HepG2 (cell line): ENCODE measurements around the gene C1orf116. TPM values are rescaled to one million over a fixed set of nuclear protein-coding genes. Genes with fewer than 3 reads are reported as not detected.

Source experiments
- ATF7-NPFF ChIP-seq: sonication (generic); formaldehyde crosslinking; IDR thresholded peaks from 2 replicates; pipeline ENCODE4 v1.8.1; 2023; ENCODE audit warnings: mild to moderate bottlenecking, low read depth, missing genetic modification reagents, moderate library complexity
- BRF2 ChIP-seq: sonication (generic); formaldehyde crosslinking; IDR thresholded peaks from 2 replicates; pipeline ENCODE4 v1.8.1; 2022; ENCODE audit warnings: mild to moderate bottlenecking, missing genetic modification reagents
- CERS6 ChIP-seq: sonication (generic); formaldehyde crosslinking; IDR thresholded peaks from 2 replicates; pipeline ENCODE4 v1.5.0; 2020; ENCODE audit warnings: missing genetic modification reagents
- CREB1 ChIP-seq, 2 experiments: fragments of 450-650 bp in 1 of 2; IDR thresholded peaks; 2 replicates each; pipeline ENCODE4 v1.6.1; 2016 to 2017; ENCODE audit warnings: control low read depth in 1 of 2, mild to moderate bottlenecking in 1 of 2, missing compliant biosample characterization in 1 of 2, missing genetic modification characterization in 1 of 2
- GATAD1 ChIP-seq: IDR thresholded peaks from 2 replicates; pipeline ENCODE4 v1.6.1; 2016; ENCODE audit warnings: missing genetic modification reagents, missing compliant biosample characterization
- ISL2 ChIP-seq: sonication (generic); formaldehyde crosslinking; IDR thresholded peaks from 2 replicates; pipeline ENCODE4 v1.5.0; 2020; ENCODE audit warnings: missing genetic modification reagents
- MTF2 ChIP-seq: sonication (generic); formaldehyde crosslinking; IDR thresholded peaks from 2 replicates; pipeline ENCODE4 v1.5.0; 2020; ENCODE audit warnings: missing genetic modification reagents, borderline replicate concordance
- NKX3-1 ChIP-seq: sonication (generic); formaldehyde crosslinking; IDR thresholded peaks from 2 replicates; pipeline ENCODE4 v1.5.0; 2020; ENCODE audit warnings: missing genetic modification reagents
- NR0B2 ChIP-seq: sonication (generic); formaldehyde crosslinking; IDR thresholded peaks from 2 replicates; pipeline ENCODE4 v1.4.0; 2020; ENCODE audit warnings: mild to moderate bottlenecking, missing genetic modification reagents
- PCBP1 ChIP-seq: fragments of 200-400 bp; formaldehyde crosslinking; IDR thresholded peaks from 2 replicates; pipeline ENCODE4 v1.6.1; 2017; ENCODE audit warnings: mild to moderate bottlenecking, low read depth, low read length, borderline replicate concordance
- PLSCR1 ChIP-seq: sonication (generic); formaldehyde crosslinking; IDR thresholded peaks from 2 replicates; pipeline ENCODE4 v1.5.0; 2020; ENCODE audit warnings: missing genetic modification reagents, mild to moderate bottlenecking, borderline replicate concordance
- PRMT3 ChIP-seq: sonication (generic); formaldehyde crosslinking; IDR thresholded peaks from 2 replicates; pipeline ENCODE4 v1.8.1; 2022; ENCODE audit warnings: low read depth, mild to moderate bottlenecking, moderate library complexity, missing genetic modification reagents, borderline replicate concordance
- RCOR2 ChIP-seq: IDR thresholded peaks from 2 replicates; pipeline ENCODE4 v1.6.1; 2016; ENCODE audit warnings: missing biosample characterization, missing genetic modification reagents
- RFX1 ChIP-seq: fragments of 450-650 bp; IDR thresholded peaks from 2 replicates; pipeline ENCODE4 v1.6.1; 2017
- SPEN ChIP-seq: sonication (generic); formaldehyde crosslinking; IDR thresholded peaks from 2 replicates; pipeline ENCODE4 v1.5.1; 2020; ENCODE audit warnings: low read depth, mild to moderate bottlenecking, missing genetic modification reagents
- TMF1 ChIP-seq: sonication (generic); formaldehyde crosslinking; IDR thresholded peaks from 2 replicates; pipeline ENCODE4 v1.8.1; 2022; ENCODE audit warnings: low read depth, missing genetic modification reagents
- ZNF18 ChIP-seq: sonication (generic); formaldehyde crosslinking; IDR thresholded peaks from 2 replicates; pipeline ENCODE4 v1.8.0; 2022; ENCODE audit warnings: mild to moderate bottlenecking, missing genetic modification reagents; ENCODE audit not compliant: insufficient replicate concordance
- ZNF414 ChIP-seq: sonication (generic); formaldehyde crosslinking; IDR thresholded peaks from 2 replicates; pipeline ENCODE4 v1.5.0; 2020; ENCODE audit warnings: missing genetic modification reagents
- ZNF441 ChIP-seq: sonication (generic); formaldehyde crosslinking; IDR thresholded peaks from 2 replicates; pipeline ENCODE4 v1.7.0; 2021; ENCODE audit warnings: missing genetic modification reagents, borderline replicate concordance
- ZNF614 ChIP-seq: IDR thresholded peaks from 2 replicates; pipeline ENCODE4 v1.6.1; 2018; ENCODE audit warnings: missing biosample characterization, missing genetic modification reagents, inconsistent platforms, borderline replicate concordance
- ZNF652 ChIP-seq: IDR thresholded peaks from 2 replicates; pipeline ENCODE4 v1.6.1; 2016; ENCODE audit warnings: low read depth, borderline replicate concordance
- ZNF850 ChIP-seq: sonication (generic); formaldehyde crosslinking; conservative IDR thresholded peaks from 2 replicates; pipeline ENCODE4 v1.9.0; 2021; ENCODE audit warnings: mild to moderate bottlenecking, missing genetic modification reagents
- ZSCAN21 ChIP-seq: sonication (generic); formaldehyde crosslinking; IDR thresholded peaks from 2 replicates; pipeline ENCODE4 v1.8.0; 2022; ENCODE audit warnings: mild to moderate bottlenecking, missing genetic modification reagents, moderate library complexity, borderline replicate concordance
- polyA plus RNA-seq, 8 experiments: library from polyadenylated mRNA; depleted of rRNA in 3 of 8; stranded (reverse) in 7 of 8; unstranded in 1 of 8; fragments of >200 nt; fragmentation: Illumina TruSeq in 4 of 8; extraction: Trizol in 4 of 8; gene quantifications; 2 replicates each; pipeline versions ENCODE4 v1.2.1 to v1.2.3, GENCODE V29; 2011 to 2016; ENCODE audit warnings: low read depth in 4 of 8, missing spikeins in 1 of 8, mixed read lengths in 1 of 8; ENCODE audit not compliant: insufficient read depth in 1 of 8
- total RNA-seq, 5 experiments: library from RNA; depleted of rRNA; stranded (reverse); fragments of >200 nt; fragmentation: Illumina TruSeq; extraction: Trizol; gene quantifications; 2 replicates each; pipeline ENCODE4 v1.2.3, GENCODE V29; 2016; ENCODE audit warnings: low read depth in 1 of 5

C1orf116 gene
- total and polyA plus RNA-seq, 2 of the 13 experiments (the other 11 are each of a cell fraction or from before 2014, with no cell fraction given), result 0.51 to 0.95 TPM

GRCh38 chr1:207050480-207051190 lies 18.1 kb upstream of the C1orf116 start (continued):
- TF ChIP-seq PLSCR1 (CRISPR knock-in tag), result no peak
- no peak for TF ChIP-seq NKX3-1
- TF ChIP-seq ZNF652 (CRISPR knock-in tag), result peak; percentile 47; the same call in 1 of the 2 replicates
- no peak for TF ChIP-seq CERS6 (CRISPR knock-in tag)
- TF ChIP-seq ATF7-NPFF, result peak; percentile 48; the same call in 1 of the 2 replicates
- peak; percentile 77 for TF ChIP-seq ZSCAN21 (CRISPR knock-in tag)
- no peak; the same call in 1 of the 2 replicates for TF ChIP-seq ZNF614 (CRISPR knock-in tag)
- no peak for TF ChIP-seq ZNF441 (CRISPR knock-in tag)
- 0 out of 2 replicates have a peak, but pooled peaks have one; percentile 41 for TF ChIP-seq NR0B2 (CRISPR knock-in tag)
- 0 out of 2 replicates have a peak, but pooled peaks have one; percentile 22 for TF ChIP-seq BRF2 (CRISPR knock-in tag)
- no peak for TF ChIP-seq RCOR2 (CRISPR knock-in tag)
- peak; percentile 34 for TF ChIP-seq SPEN (CRISPR knock-in tag)
- 0 out of 2 replicates have a peak, but pooled peaks have one; percentile 51 for TF ChIP-seq PCBP1
- no peak for TF ChIP-seq CREB1 (IDR thresholded peaks at IDR 0.05)
- 0 out of 2 replicates have a peak, but pooled peaks have one; percentile 14 for TF ChIP-seq CREB1 (CRISPR knock-in tag; IDR thresholded peaks at IDR 0.05)
- peak; percentile 74 for TF ChIP-seq TMF1 (CRISPR knock-in tag)
- no peak for TF ChIP-seq MTF2 (CRISPR knock-in tag)
- no peak for TF ChIP-seq PRMT3 (CRISPR knock-in tag)
- TF ChIP-seq RFX1, result no peak
- TF ChIP-seq ZNF414 (CRISPR knock-in tag), result 0 out of 2 replicates have a peak, but pooled peaks have one; percentile 24
- 0 out of 2 replicates have a peak, but pooled peaks have one; percentile 22 for TF ChIP-seq ISL2
- peak; percentile 78 for TF ChIP-seq GATAD1 (CRISPR knock-in tag)
- TF ChIP-seq ZNF18, result no peak
- TF ChIP-seq ZNF850, result no peak; the same call in 1 of the 2 replicates
